OCI-LY7 (cell line): ENCODE measurements around the gene THRSP. TPM values are rescaled to one million over a fixed set of nuclear protein-coding genes. Genes with fewer than 3 reads are reported as not detected.

Source experiments
- BruUV-seq: library from RNA; stranded (reverse); fragments of 400-500 nt; replicated peaks from 2 replicates; lab custom pipeline; 2021; lab: Mats Ljungman, UMichigan
- CTCF ChIA-PET: fragments of 300-600 bp; sonication (Branson Sonifier 250); formaldehyde crosslinking; loops from one replicate; lab custom pipeline; 2022; ENCODE audit warnings: antibody characterized with exemption; ENCODE audit not compliant: unreplicated experiment; lab: Charles Lee
- POLR2A ChIA-PET: fragments of 300-600 bp; sonication (Branson Sonifier 250); formaldehyde crosslinking; loops from one replicate; lab custom pipeline; 2022; ENCODE audit warnings: antibody characterized with exemption; lab: Charles Lee
- DNase-seq: peaks from one replicate; pipeline ENCODE4 v3.0.0-alpha.2; 2015; ENCODE audit warnings: low spot score
- H2AFZ ChIP-seq: fragments of 200-600 bp; sonication (generic), shearing (Covaris generic); 2 replicates; pipeline ENCODE4 v1.6.1; 2014; ENCODE audit warnings: mild to moderate bottlenecking, antibody characterized with exemption, low read length, moderate library complexity
- H3K27ac ChIP-seq: fragments of 200-600 bp; sonication (generic); 2 replicates; pipeline ENCODE4 v1.5.1; 2014; ENCODE audit warnings: mixed run types, low read depth, mild to moderate bottlenecking, moderate library complexity, low read length, inconsistent platforms; ENCODE audit not compliant: poor library complexity, severe bottlenecking
- H3K36me3 ChIP-seq: fragments of 200-600 bp; sonication (generic); 2 replicates; pipeline ENCODE4 v1.6.1; 2014; ENCODE audit warnings: mild to moderate bottlenecking, antibody characterized with exemption, low read length, moderate library complexity, mixed read lengths; ENCODE audit not compliant: insufficient read depth
- H3K4me1 ChIP-seq: fragments of 200-600 bp; sonication (generic); 2 replicates; pipeline ENCODE4 v1.5.1; 2014; ENCODE audit warnings: mild to moderate bottlenecking, low read length; ENCODE audit not compliant: insufficient read depth, poor library complexity, severe bottlenecking
- H3K4me2 ChIP-seq: fragments of 200-600 bp; sonication (generic); 2 replicates; pipeline ENCODE4 v1.6.1; 2014; ENCODE audit warnings: mild to moderate bottlenecking, low read length
- H3K4me3 ChIP-seq: fragments of 200-600 bp; sonication (generic); 2 replicates; pipeline ENCODE4 v1.5.1; 2014; ENCODE audit warnings: mild to moderate bottlenecking, low read depth, low read length; ENCODE audit not compliant: poor library complexity, severe bottlenecking
- H3K79me2 ChIP-seq: fragments of 200-600 bp; sonication (generic); 2 replicates; pipeline ENCODE4 v1.6.1; 2016; ENCODE audit warnings: low read depth, mild to moderate bottlenecking, low read length, moderate library complexity, mixed read lengths; ENCODE audit not compliant: insufficient read depth
- H3K9me2 ChIP-seq: fragments of 200-600 bp; sonication (generic); 2 replicates; pipeline ENCODE4 v1.6.1; 2016; ENCODE audit warnings: mild to moderate bottlenecking, low read length, mixed read lengths; ENCODE audit not compliant: insufficient read depth
- H3K9me3 ChIP-seq: fragments of 200-600 bp; sonication (generic); 2 replicates; pipeline ENCODE4 v1.6.1; 2014; ENCODE audit warnings: mild to moderate bottlenecking, mixed run types, low read length, mixed read lengths
- H4K20me1 ChIP-seq: fragments of 200-600 bp; sonication (generic); 2 replicates; pipeline ENCODE4 v1.6.1; 2014; ENCODE audit warnings: mild to moderate bottlenecking, antibody characterized with exemption, low read length, moderate library complexity, mixed read lengths; ENCODE audit not compliant: insufficient read depth
- EZH2phosphoT487 ChIP-seq: fragments of 200-600 bp; sonication (generic); IDR thresholded peaks from 2 replicates; pipeline ENCODE4 v1.6.1; 2018; ENCODE audit warnings: low read depth, borderline replicate concordance, mild to moderate bottlenecking, mixed run types, antibody characterized with exemption, low read length, moderate library complexity, mixed read lengths
- intact Hi-C: fragments of 100-400 bp; cut with micrococcal nuclease; formaldehyde crosslinking; loops from one replicate; pipeline ENCODE4 v1.10.0; 2022; ENCODE audit not compliant: unreplicated experiment
- total RNA-seq, 2 experiments: library from RNA; depleted of rRNA in 1 of 2; stranded (reverse); fragments of >200 nt in 1 of 2; shearing (Covaris generic) in 1 of 2; gene quantifications; 2 replicates each; pipeline ENCODE4 v1.2.3, GENCODE V29; 2014 to 2022
- TF ChIP-seq, protein P1 (sequence below): fragments of 200-600 bp; sonication (generic); conservative IDR thresholded peaks from 2 replicates; pipeline ENCODE4 v1.5.1; 2014; ENCODE audit warnings: mild to moderate bottlenecking, antibody characterized with exemption, low read length, moderate library complexity, mixed read lengths

THRSP gene
- total RNA-seq, 2 experiments from 2014 or later, result not detected

DNA sequence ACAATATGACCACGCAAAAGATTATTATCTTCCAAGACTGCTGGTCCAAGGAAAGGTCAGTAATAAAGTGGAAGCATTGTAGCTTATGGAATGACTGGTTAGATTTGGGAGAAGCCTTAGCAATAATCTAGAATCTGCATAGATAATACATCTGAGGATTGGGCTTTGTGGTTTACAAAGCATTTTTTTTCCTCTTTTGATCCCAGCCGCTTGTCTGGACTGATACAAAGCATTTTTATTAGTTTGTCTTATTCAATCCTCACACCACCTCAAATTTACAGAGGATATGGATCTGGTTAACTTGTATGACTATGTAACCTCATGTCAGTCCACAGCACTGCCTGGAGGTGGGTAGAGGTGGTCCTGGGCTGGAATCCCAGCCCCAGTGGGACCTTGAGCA, 990 bp upstream of the THRSP start:
- no TSS peak for BruUV-seq
- intact Hi-C loops, result no loop called here

DNA sequence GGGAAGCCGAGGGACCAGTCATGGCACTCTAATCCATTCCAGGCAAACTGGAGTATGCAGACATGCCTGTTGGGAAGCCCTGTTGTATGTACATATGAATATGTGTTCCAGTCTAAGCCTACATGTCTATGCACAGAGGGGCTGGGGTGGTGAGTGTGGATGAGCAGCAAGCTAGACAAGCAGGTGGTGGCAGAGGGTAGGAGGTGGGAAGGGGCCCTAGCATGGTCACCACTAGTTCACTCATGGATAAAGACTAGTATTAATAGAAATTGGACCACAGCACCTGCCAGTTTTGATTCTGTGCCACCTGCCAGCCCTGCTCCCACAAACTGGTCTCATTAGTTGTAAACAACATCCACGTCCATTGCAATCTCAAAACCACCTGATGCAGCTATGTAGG, 1.5 kb downstream of the THRSP start:
- DNase-seq, result no peak
- no peak overlapping the region for H3K4me2 ChIP-seq
- CTCF ChIA-PET, result no interaction called here
- intact Hi-C loops, result no loop called here
- POLR2A ChIA-PET, result no interaction called here
- no peaks in the 10 kb centered on the region for H3K9me3 ChIP-seq
- H3K9me2 ChIP-seq, result no peaks in the 10 kb centered on the region
- H3K79me2 ChIP-seq, result no peaks in the 10 kb centered on the region
- H3K27ac ChIP-seq, result no peak overlapping the region
- H3K4me1 ChIP-seq, result no peaks in the 10 kb centered on the region
- peaks cover 17% of the 10 kb centered on the region for H3K36me3 ChIP-seq
- BruUV-seq, result no TSS peak
- TF ChIP-seq, protein P1, sequence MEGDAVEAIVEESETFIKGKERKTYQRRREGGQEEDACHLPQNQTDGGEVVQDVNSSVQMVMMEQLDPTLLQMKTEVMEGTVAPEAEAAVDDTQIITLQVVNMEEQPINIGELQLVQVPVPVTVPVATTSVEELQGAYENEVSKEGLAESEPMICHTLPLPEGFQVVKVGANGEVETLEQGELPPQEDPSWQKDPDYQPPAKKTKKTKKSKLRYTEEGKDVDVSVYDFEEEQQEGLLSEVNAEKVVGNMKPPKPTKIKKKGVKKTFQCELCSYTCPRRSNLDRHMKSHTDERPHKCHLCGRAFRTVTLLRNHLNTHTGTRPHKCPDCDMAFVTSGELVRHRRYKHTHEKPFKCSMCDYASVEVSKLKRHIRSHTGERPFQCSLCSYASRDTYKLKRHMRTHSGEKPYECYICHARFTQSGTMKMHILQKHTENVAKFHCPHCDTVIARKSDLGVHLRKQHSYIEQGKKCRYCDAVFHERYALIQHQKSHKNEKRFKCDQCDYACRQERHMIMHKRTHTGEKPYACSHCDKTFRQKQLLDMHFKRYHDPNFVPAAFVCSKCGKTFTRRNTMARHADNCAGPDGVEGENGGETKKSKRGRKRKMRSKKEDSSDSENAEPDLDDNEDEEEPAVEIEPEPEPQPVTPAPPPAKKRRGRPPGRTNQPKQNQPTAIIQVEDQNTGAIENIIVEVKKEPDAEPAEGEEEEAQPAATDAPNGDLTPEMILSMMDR, result no peak
- TF ChIP-seq EZH2phosphoT487, result no peak
- H2AFZ ChIP-seq, result no peak overlapping the region
- H3K4me3 ChIP-seq, result no peak overlapping the region
- no peaks in the 10 kb centered on the region for H4K20me1 ChIP-seq

More for the DNA sequence above, 990 bp upstream of the THRSP start:
- no peaks in the 10 kb centered on the region for H3K9me3 ChIP-seq
- H3K27ac ChIP-seq, result no peak overlapping the region
- H3K9me2 ChIP-seq, result no peaks in the 10 kb centered on the region
- H3K79me2 ChIP-seq, result no peaks in the 10 kb centered on the region
- peaks cover 3% of the 10 kb centered on the region; the same call in 1 of the 2 replicates for H3K36me3 ChIP-seq
- ChIA-PET CTCF (no interaction called here), POLR2A (interaction anchor here (0.5 kb wide), 1 partner anchor 8 kb away, joined by 3 read pairs; no protein-coding TSS in a partner anchor)
- no peak for DNase-seq
- no peaks in the 10 kb centered on the region for H4K20me1 ChIP-seq
- TF ChIP-seq, protein P1, result no peak
- no peak for TF ChIP-seq EZH2phosphoT487
- no peak overlapping the region for H3K4me2 ChIP-seq
- no peak overlapping the region for H3K4me3 ChIP-seq
- no peaks in the 10 kb centered on the region for H3K4me1 ChIP-seq
- H2AFZ ChIP-seq, result no peak overlapping the region

DNA sequence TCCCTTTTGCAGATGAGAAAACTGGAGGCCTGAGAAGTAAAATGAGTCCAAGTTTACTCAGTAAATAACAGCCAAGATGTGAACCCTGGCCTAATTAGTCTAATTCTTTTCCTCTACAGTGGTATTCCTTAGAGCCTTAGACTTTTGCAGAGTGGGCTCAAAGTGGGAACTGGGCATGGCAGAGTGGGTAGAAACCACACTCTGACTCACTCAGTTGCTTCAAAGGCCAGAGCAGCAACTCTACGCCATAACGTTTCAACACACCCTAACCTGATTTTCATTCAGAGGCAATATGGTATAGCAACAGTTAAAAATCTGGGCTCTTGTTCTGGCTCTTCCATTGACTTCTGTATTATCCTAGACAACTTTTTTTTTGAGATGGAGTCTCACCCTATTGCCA, 2.8 kb downstream of the THRSP start:
- TF ChIP-seq, protein P1, result no peak
- TF ChIP-seq EZH2phosphoT487, result no peak
- H3K27ac ChIP-seq, result no peak overlapping the region
- intact Hi-C loops, result no loop called here
- no peaks in the 10 kb centered on the region for H3K4me1 ChIP-seq
- DNase-seq, result no peak
- H3K9me2 ChIP-seq, result no peaks in the 10 kb centered on the region
- BruUV-seq, result no TSS peak
- no peaks in the 10 kb centered on the region for H3K79me2 ChIP-seq
- no peak overlapping the region for H3K4me2 ChIP-seq
- H3K36me3 ChIP-seq, result peaks cover 19% of the 10 kb centered on the region
- H4K20me1 ChIP-seq, result no peaks in the 10 kb centered on the region
- CTCF ChIA-PET, result interaction anchor here (0.6 kb wide), 1 partner anchor 948 kb away, joined by 3 read pairs; no protein-coding TSS in a partner anchor
- POLR2A ChIA-PET, result interaction anchor here (0.7 kb wide), 1 partner anchor 304 kb away, joined by 3 read pairs; no protein-coding TSS in a partner anchor
- no peak overlapping the region for H3K4me3 ChIP-seq
- no peaks in the 10 kb centered on the region for H3K9me3 ChIP-seq
- H2AFZ ChIP-seq, result no peak overlapping the region
